Colonic mucosa (tissue), 4 donors: ENCODE data around the gene NKX6-2. TPM values are rescaled to one million over a fixed set of nuclear protein-coding genes. Genes with fewer than 3 reads are reported as not detected.
"Not testable (repeated sequence)": the region's sequence is repeated elsewhere in the genome, so short reads cannot be mapped to it uniquely, and the experiment has no call there.

Source experiments
- DNase-seq: peaks from one replicate; pipeline ENCODE4 v3.0.0-alpha.2; 2020
- H3K27ac ChIP-seq: fragments of 200-600 bp; one replicate; pipeline ENCODE4 v1.8.0; 2021
- H3K27me3 ChIP-seq: fragments of 200-600 bp; one replicate; pipeline ENCODE4 v1.8.0; 2021
- H3K36me3 ChIP-seq: fragments of 200-600 bp; one replicate; pipeline ENCODE4 v1.8.0; 2021
- H3K4me1 ChIP-seq: fragments of 200-600 bp; one replicate; pipeline ENCODE4 v1.8.0; 2021; ENCODE audit warnings: mild to moderate bottlenecking
- H3K4me3 ChIP-seq: fragments of 200-600 bp; one replicate; pipeline ENCODE4 v1.8.0; 2021
- H3K9ac ChIP-seq, 2 donors: one replicate each; pipeline ENCODE4 v1.7.0; 2013; ENCODE audit warnings: control low read depth in 2 of 2, low read depth in 2 of 2, low read length in 2 of 2
- H3K9me3 ChIP-seq: fragments of 200-600 bp; one replicate; pipeline ENCODE4 v1.8.0; 2021
- intact Hi-C: fragments of 100-400 bp; cut with DNase I; formaldehyde crosslinking; loops from one replicate; pipeline ENCODE4 v1.14.1; 2022
- total RNA-seq, 2 donors: library from RNA; stranded (reverse); fragmentation: NEBNext Ultra II Directional in 1 of 2; extraction: Animal tissue kit (Norgen Biotek cat#: 25700) in 1 of 2; gene quantifications; one replicate each; pipeline ENCODE4 v1.2.1, GENCODE V29; 2021
- TF ChIP-seq, protein P1 (sequence below): fragments of 200-600 bp; IDR thresholded peaks from one replicate; pipeline ENCODE4 v1.8.0; 2022; ENCODE audit warnings: antibody characterized with exemption, mild to moderate bottlenecking
- donor health status: healthy.
- donor health status: DM: no; HTN: no; CAD: no.
- donor health status: DM: no; HTN: no; CAD: no.

Gene NKX6-2
- total RNA-seq, 2 donors from 2014 or later, result not detected

DNA sequence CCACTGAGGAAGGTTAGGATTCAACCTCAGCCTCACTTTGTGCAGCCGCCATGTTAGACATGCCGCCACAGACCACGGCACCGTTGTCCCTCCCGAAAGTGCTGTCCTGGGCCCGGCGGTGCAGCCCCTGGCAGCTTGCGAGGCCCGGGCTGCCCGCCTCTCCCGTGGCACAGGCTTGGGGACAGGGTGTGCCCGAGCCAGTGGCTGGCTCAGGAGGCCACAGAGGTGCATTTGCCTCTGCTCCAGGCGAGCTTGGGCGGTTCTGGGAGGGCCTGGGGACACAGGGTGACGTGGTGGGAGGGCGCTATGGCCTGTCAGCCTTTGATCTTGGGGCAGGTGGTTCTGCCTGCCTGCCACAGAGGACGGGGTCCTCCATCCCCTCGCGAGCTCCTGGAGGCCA, 41.1 kb downstream of the NKX6-2 start:
- Histone ChIP-seq H3K36me3 (no peaks in the 10 kb centered on the region), H3K9ac (no peak overlapping the region), H3K27ac (no peak overlapping the region), H3K9me3 (no peaks in the 10 kb centered on the region), H3K27me3 (no peaks in the 10 kb centered on the region), H3K4me3 (no peak overlapping the region), H3K4me1 (no peaks in the 10 kb centered on the region)
- TF ChIP-seq, protein P1, sequence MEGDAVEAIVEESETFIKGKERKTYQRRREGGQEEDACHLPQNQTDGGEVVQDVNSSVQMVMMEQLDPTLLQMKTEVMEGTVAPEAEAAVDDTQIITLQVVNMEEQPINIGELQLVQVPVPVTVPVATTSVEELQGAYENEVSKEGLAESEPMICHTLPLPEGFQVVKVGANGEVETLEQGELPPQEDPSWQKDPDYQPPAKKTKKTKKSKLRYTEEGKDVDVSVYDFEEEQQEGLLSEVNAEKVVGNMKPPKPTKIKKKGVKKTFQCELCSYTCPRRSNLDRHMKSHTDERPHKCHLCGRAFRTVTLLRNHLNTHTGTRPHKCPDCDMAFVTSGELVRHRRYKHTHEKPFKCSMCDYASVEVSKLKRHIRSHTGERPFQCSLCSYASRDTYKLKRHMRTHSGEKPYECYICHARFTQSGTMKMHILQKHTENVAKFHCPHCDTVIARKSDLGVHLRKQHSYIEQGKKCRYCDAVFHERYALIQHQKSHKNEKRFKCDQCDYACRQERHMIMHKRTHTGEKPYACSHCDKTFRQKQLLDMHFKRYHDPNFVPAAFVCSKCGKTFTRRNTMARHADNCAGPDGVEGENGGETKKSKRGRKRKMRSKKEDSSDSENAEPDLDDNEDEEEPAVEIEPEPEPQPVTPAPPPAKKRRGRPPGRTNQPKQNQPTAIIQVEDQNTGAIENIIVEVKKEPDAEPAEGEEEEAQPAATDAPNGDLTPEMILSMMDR, result no peak
- DNase-seq, result no peak
- intact Hi-C loops, result no loop called here

DNA sequence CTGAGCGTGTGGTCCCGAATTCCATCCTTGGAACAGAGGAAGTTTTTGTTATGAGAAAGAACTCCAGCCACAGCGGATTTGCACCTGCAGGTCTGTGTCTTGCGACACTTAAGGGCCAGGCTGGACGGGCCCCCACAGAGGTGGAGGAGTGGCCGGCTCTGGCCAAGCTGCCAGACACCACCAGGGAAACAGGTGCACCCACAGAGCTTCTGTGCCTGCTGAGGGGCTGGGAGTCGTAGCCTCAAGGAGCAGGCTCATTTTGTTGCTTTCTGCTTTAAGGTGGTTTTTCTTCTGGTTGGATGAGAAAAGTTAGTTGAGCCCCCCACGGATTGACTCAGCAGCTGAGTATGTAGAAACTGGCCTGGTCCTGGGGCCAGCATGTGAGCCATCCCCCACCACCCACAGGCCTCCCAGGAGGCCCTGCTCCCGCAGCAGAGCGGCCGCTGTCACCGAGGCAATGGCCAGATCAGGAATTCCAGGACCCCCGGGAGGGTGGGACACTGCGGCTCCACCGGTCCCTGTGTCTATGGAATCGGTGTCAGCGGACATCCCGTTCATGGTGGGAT, 41.9 kb downstream of the NKX6-2 start:
- H3K9me3 ChIP-seq, result no peaks in the 10 kb centered on the region
- H3K27me3 ChIP-seq, result no peaks in the 10 kb centered on the region
- H3K4me3 ChIP-seq, result no peak overlapping the region
- H3K27ac ChIP-seq, result no peak overlapping the region
- no peak for DNase-seq
- no peak overlapping the region for H3K9ac ChIP-seq
- H3K36me3 ChIP-seq, result no peaks in the 10 kb centered on the region
- H3K4me1 ChIP-seq, result no peaks in the 10 kb centered on the region
- TF ChIP-seq, protein P1, result no peak
- intact Hi-C loops, result no loop called here

- H3K9ac ChIP-seq, intact Hi-C loops, H3K27me3 ChIP-seq, DNase-seq, H3K4me1 ChIP-seq, H3K36me3 ChIP-seq, H3K9me3 ChIP-seq, H3K27ac ChIP-seq, H3K4me3 ChIP-seq: not testable (repeated sequence)
Measured at GRCh38 chr10:132743196-132743924, 42.6 kb downstream of the NKX6-2 start.

DNA sequence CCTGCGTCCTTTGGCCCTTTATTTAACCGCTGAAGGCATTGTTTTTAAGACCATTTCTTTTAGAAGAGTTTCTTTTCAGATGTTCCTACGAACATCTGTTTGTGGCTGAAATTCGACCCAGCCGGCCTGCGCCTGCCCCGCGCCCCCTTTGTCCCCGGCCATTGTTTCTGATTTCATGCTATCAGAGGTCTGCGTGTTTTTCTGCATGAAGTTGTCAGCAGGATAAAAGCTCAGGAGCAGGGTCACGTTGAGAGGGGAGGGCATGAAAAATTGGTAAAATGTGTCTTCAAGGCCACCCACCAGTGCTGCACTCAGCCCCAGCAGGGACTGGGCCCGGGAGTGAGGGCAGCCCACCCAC, 43.1 kb downstream of the NKX6-2 start:
- intact Hi-C loops, result no loop called here
- TF ChIP-seq, protein P1, result no peak
- Histone ChIP-seq H3K9ac (no peak overlapping the region), H3K27me3 (no peaks in the 10 kb centered on the region), H3K27ac (no peak overlapping the region), H3K9me3 (no peaks in the 10 kb centered on the region), H3K4me3 (no peak overlapping the region), H3K36me3 (no peaks in the 10 kb centered on the region), H3K4me1 (no peaks in the 10 kb centered on the region)
- no peak for DNase-seq

DNA sequence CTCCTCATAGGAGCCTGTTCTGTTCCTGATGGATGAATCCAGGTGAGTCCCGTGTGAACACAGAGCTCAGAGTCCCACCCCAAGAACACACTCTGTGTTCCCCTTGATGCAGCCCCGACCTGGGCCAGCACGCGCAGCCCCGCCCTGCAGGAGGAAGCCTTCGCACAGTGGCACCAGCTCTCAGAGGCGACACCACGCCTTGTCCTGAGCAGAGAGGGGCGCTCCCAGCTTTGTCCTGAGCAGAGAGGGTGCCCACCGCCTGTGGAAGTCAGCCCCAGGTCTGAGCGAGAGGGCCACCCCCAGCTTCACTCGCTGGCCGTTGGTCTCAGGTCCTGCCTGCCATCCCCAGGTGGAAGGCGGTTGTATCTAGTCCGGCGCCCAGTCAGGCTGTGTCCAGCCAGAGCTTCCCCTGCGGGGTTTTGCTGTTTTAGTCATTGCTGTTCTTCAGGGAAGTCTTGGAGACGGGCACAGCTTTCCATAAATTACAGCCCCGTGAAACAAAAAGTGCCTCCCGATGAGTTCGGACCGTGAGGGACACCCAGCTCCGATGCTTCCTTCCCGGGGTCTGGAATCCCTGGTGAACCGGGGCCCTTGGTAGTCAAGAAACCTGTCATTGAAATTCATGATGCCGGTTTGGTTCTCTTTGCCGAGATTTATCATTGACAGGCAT, 43.6 kb downstream of the NKX6-2 start:
- DNase-seq, result no peak
- no peak overlapping the region for H3K27ac ChIP-seq

More for the DNA sequence above, 43.6 kb downstream of the NKX6-2 start:
- H3K9me3 ChIP-seq, result no peaks in the 10 kb centered on the region
- no peak overlapping the region for H3K4me3 ChIP-seq
- intact Hi-C loops, result no loop called here
- H3K27me3 ChIP-seq, result no peaks in the 10 kb centered on the region
- H3K4me1 ChIP-seq, result no peaks in the 10 kb centered on the region
- H3K36me3 ChIP-seq, result no peaks in the 10 kb centered on the region
- TF ChIP-seq, protein P1, result no peak
- no peak overlapping the region for H3K9ac ChIP-seq
